Activated T-cell treated with anti-CD3 and anti-CD28 coated beads, Interleukin-2, amount 50 U/mL, for 1 hour (primary cell): Measurements from ENCODE around the gene LGR4.
"Not testable (repeated sequence)": the region's sequence is repeated elsewhere in the genome, so short reads cannot be mapped to it uniquely, and the experiment has no call there.

Experiments
- DNase-seq: peaks from one replicate; pipeline ENCODE4 v3.0.0-alpha.2; 2020

Gene LGR4

GRCh38 chr11:27331981-27332380 is 140.6 kb downstream of the LGR4 start:
- DNase-seq: no peak

- no peak for DNase-seq
These were observed 141.8 kb downstream of the LGR4 start for GRCh38 chr11:27330633-27331270.

- DNase-seq: no peak
These were observed 142.5 kb downstream of the LGR4 start for GRCh38 chr11:27329867-27330632.

GRCh38 chr11:27328614-27329013 is 144.0 kb downstream of the LGR4 start:
- no peak for DNase-seq

GRCh38 chr11:27327064-27327463 is 145.5 kb downstream of the LGR4 start:
- DNase-seq: not testable (repeated sequence)

- not testable (repeated sequence) for DNase-seq
These were observed 150.4 kb downstream of the LGR4 start for GRCh38 chr11:27322196-27322595.

GRCh38 chr11:27321340-27321739 is 151.2 kb downstream of the LGR4 start:
- DNase-seq: not testable (repeated sequence)

GRCh38 chr11:27319072-27319471 is 153.5 kb downstream of the LGR4 start:
- no peak for DNase-seq

GRCh38 chr11:27317751-27318150 is 154.8 kb downstream of the LGR4 start:
- no peak for DNase-seq
